Activated T-helper 1 cell treated with anti-CD3 and anti-CD28 coated beads, Interleukin-12 subunit alpha, Interleukin-12 subunit beta, Interleukin-2, Interleukin-4 antibody, amounts not matched to agents 30 ng/mL and 10 ng/mL and 1 ng/mL, durations not matched to agents 14 hours and 24 hours and 36 hours (primary cell): ENCODE measurements around the gene AP5B1. TPM values are rescaled to one million over a fixed set of nuclear protein-coding genes. Genes with fewer than 3 reads are reported as not detected.
"Not testable (repeated sequence)": the region's sequence is repeated elsewhere in the genome, so short reads cannot be mapped to it uniquely, and the experiment has no call there.

ENCODE experiments used
- DNase-seq: peaks from one replicate; pipeline ENCODE4 v3.0.0; 2021; ENCODE audit warnings: low spot score
- H3K27ac Mint-ChIP-seq: one replicate; pipeline ENCODE4 v1.8.0; 2021; ENCODE audit warnings: mild to moderate bottlenecking, mixed read lengths
- H3K27me3 Mint-ChIP-seq: one replicate; pipeline ENCODE4 v1.8.0; 2022; ENCODE audit warnings: mild to moderate bottlenecking, moderate library complexity, mixed read lengths; ENCODE audit not compliant: insufficient read depth
- H3K36me3 Mint-ChIP-seq: one replicate; pipeline ENCODE4 v1.8.0; 2021; ENCODE audit warnings: low read depth, mixed read lengths
- H3K4me1 Mint-ChIP-seq: one replicate; pipeline ENCODE4 v1.8.0; 2021; ENCODE audit warnings: low read depth, mixed read lengths
- H3K4me3 Mint-ChIP-seq: one replicate; pipeline ENCODE4 v1.8.0; 2021; ENCODE audit warnings: mild to moderate bottlenecking, moderate library complexity, mixed read lengths
- H3K9me3 Mint-ChIP-seq: one replicate; pipeline ENCODE4 v1.8.0; 2021; ENCODE audit warnings: mixed read lengths
- intact Hi-C: fragments of 100-400 bp; cut with micrococcal nuclease; formaldehyde crosslinking; loops from one replicate; pipeline ENCODE4 v1.15.1; 2024
- total RNA-seq: library from RNA; stranded (reverse); gene quantifications from 2 replicates; pipeline ENCODE4 v1.2.3, GENCODE V29; 2022

AP5B1 gene
- total RNA-seq, 1 donor from 2014 or later, result 17.4 TPM

GRCh38 chr11:65776710-65777141, 4.0 kb downstream of the AP5B1 start:
- H3K27ac Mint-ChIP-seq, result no peak overlapping the region
- no peaks in the 10 kb centered on the region for H3K27me3 Mint-ChIP-seq
- intact Hi-C loops, result no loop called here

GRCh38 chr11:65776196-65776595, 4.6 kb downstream of the AP5B1 start:
- Mint-ChIP-seq H3K4me1 (peaks cover 17% of the 10 kb centered on the region), H3K36me3 (peaks cover 3% of the 10 kb centered on the region), H3K4me3 (no peak overlapping the region), H3K27ac (peak overlapping the region; percentile 41), H3K27me3 (no peaks in the 10 kb centered on the region), H3K9me3 (no peaks in the 10 kb centered on the region)
- intact Hi-C loops, result no loop called here
- DNase-seq, result no peak

More at GRCh38 chr11:65776710-65777141, 4.0 kb downstream of the AP5B1 start:
- Mint-ChIP-seq H3K4me1 (peaks cover 17% of the 10 kb centered on the region), H3K36me3 (peaks cover 3% of the 10 kb centered on the region), H3K4me3 (no peak overlapping the region), H3K9me3 (no peaks in the 10 kb centered on the region)
- no peak for DNase-seq

- Mint-ChIP-seq H3K4me1 (peaks cover 19% of the 10 kb centered on the region), H3K27ac (no peak overlapping the region), H3K9me3 (no peaks in the 10 kb centered on the region), H3K4me3 (no peak overlapping the region), H3K36me3 (peaks cover 3% of the 10 kb centered on the region), H3K27me3 (no peaks in the 10 kb centered on the region)
- no peak for DNase-seq
- intact Hi-C loops, result no loop called here
These were observed 6.1 kb downstream of the AP5B1 start for GRCh38 chr11:65774525-65775306.

GRCh38 chr11:65773784-65774411, 6.9 kb downstream of the AP5B1 start:
- H3K36me3 Mint-ChIP-seq, result peaks cover 3% of the 10 kb centered on the region
- no peak overlapping the region for H3K4me3 Mint-ChIP-seq
- H3K27me3 Mint-ChIP-seq, result no peaks in the 10 kb centered on the region
- DNase-seq, result no peak
- no peaks in the 10 kb centered on the region for H3K9me3 Mint-ChIP-seq
- H3K27ac Mint-ChIP-seq, result peak overlapping the region; percentile 18
- intact Hi-C loops, result no loop called here
- H3K4me1 Mint-ChIP-seq, result peaks cover 23% of the 10 kb centered on the region

GRCh38 chr11:65771589-65772112, 9.1 kb downstream of the AP5B1 start:
- Mint-ChIP-seq H3K36me3 (peaks cover 2% of the 10 kb centered on the region), H3K4me1 (peaks cover 14% of the 10 kb centered on the region), H3K9me3 (no peaks in the 10 kb centered on the region), H3K4me3 (no peak overlapping the region), H3K27ac (no peak overlapping the region), H3K27me3 (no peaks in the 10 kb centered on the region)
- intact Hi-C loops, result no loop called here
- DNase-seq, result no peak

GRCh38 chr11:65770951-65771567, 9.7 kb downstream of the AP5B1 start:
- H3K4me1 Mint-ChIP-seq, result peaks cover 8% of the 10 kb centered on the region
- intact Hi-C loops, result no loop called here
- H3K27me3 Mint-ChIP-seq, result no peaks in the 10 kb centered on the region
- H3K36me3 Mint-ChIP-seq, result no peaks in the 10 kb centered on the region
- H3K9me3 Mint-ChIP-seq, result no peaks in the 10 kb centered on the region
- no peak overlapping the region for H3K4me3 Mint-ChIP-seq
- H3K27ac Mint-ChIP-seq, result no peak overlapping the region
- no peak for DNase-seq

- intact Hi-C loops, result loop anchor here (10.0 kb wide), 1 partner anchor 47 kb away; no protein-coding TSS in a partner anchor
- not testable (repeated sequence) for H3K4me1 Mint-ChIP-seq, H3K9me3 Mint-ChIP-seq, H3K27ac Mint-ChIP-seq, H3K4me3 Mint-ChIP-seq, H3K36me3 Mint-ChIP-seq, DNase-seq, H3K27me3 Mint-ChIP-seq
These were observed 13.0 kb downstream of the AP5B1 start for GRCh38 chr11:65767806-65768205.

- DNase-seq, result no peak
- no peak overlapping the region for H3K27ac Mint-ChIP-seq
- H3K4me3 Mint-ChIP-seq, result no peak overlapping the region
- intact Hi-C loops, result loop anchor here (10.0 kb wide), 1 partner anchor 47 kb away; no protein-coding TSS in a partner anchor
- H3K9me3 Mint-ChIP-seq, result no peaks in the 10 kb centered on the region
- H3K36me3 Mint-ChIP-seq, result no peaks in the 10 kb centered on the region
- H3K27me3 Mint-ChIP-seq, result no peaks in the 10 kb centered on the region
- H3K4me1 Mint-ChIP-seq, result peaks cover 5% of the 10 kb centered on the region
These were observed 13.4 kb downstream of the AP5B1 start for GRCh38 chr11:65767406-65767805.

- Mint-ChIP-seq H3K4me1 (peaks cover 5% of the 10 kb centered on the region), H3K9me3 (no peaks in the 10 kb centered on the region), H3K4me3 (no peak overlapping the region), H3K36me3 (no peaks in the 10 kb centered on the region), H3K27me3 (peaks cover 2% of the 10 kb centered on the region), H3K27ac (no peak overlapping the region)
- intact Hi-C loops, result loop anchor here (10.0 kb wide), 1 partner anchor 48 kb away; no protein-coding TSS in a partner anchor
- DNase-seq, result no peak
These were observed 14.2 kb downstream of the AP5B1 start for GRCh38 chr11:65766535-65766934.

- no peak for DNase-seq
- intact Hi-C loops, result loop anchor here (10.0 kb wide), 1 partner anchor 50 kb away; no protein-coding TSS in a partner anchor
- no peak overlapping the region for H3K27ac Mint-ChIP-seq
- no peaks in the 10 kb centered on the region for H3K9me3 Mint-ChIP-seq
- peaks cover 13% of the 10 kb centered on the region for H3K27me3 Mint-ChIP-seq
- peaks cover under 1% of the 10 kb centered on the region for H3K4me1 Mint-ChIP-seq
- no peak overlapping the region for H3K4me3 Mint-ChIP-seq
- H3K36me3 Mint-ChIP-seq, result no peaks in the 10 kb centered on the region
These were observed 16.3 kb downstream of the AP5B1 start for GRCh38 chr11:65764434-65764833.

- not testable (repeated sequence) for H3K4me3 Mint-ChIP-seq, H3K9me3 Mint-ChIP-seq, H3K27ac Mint-ChIP-seq, H3K4me1 Mint-ChIP-seq, DNase-seq, H3K36me3 Mint-ChIP-seq
- intact Hi-C loops, result loop anchor here (10.0 kb wide), 1 partner anchor 52 kb away; no protein-coding TSS in a partner anchor
- peaks cover 13% of the 10 kb centered on the region for H3K27me3 Mint-ChIP-seq
These were observed 18.0 kb downstream of the AP5B1 start for GRCh38 chr11:65762816-65763215.

GRCh38 chr11:65762169-65762568, 18.6 kb downstream of the AP5B1 start:
- not testable (repeated sequence) for DNase-seq, H3K9me3 Mint-ChIP-seq, H3K27ac Mint-ChIP-seq, H3K36me3 Mint-ChIP-seq, H3K4me3 Mint-ChIP-seq, H3K4me1 Mint-ChIP-seq
- intact Hi-C loops, result loop anchor here (10.0 kb wide), 1 partner anchor 53 kb away; no protein-coding TSS in a partner anchor
- H3K27me3 Mint-ChIP-seq, result peaks cover 13% of the 10 kb centered on the region
